Measurements from ENCODE around the gene EBNA1BP2.
"Not testable (repeated sequence)": the region's sequence is repeated elsewhere in the genome, so short reads cannot be mapped to it uniquely, and the experiment has no call there.

Gene EBNA1BP2

DNA sequence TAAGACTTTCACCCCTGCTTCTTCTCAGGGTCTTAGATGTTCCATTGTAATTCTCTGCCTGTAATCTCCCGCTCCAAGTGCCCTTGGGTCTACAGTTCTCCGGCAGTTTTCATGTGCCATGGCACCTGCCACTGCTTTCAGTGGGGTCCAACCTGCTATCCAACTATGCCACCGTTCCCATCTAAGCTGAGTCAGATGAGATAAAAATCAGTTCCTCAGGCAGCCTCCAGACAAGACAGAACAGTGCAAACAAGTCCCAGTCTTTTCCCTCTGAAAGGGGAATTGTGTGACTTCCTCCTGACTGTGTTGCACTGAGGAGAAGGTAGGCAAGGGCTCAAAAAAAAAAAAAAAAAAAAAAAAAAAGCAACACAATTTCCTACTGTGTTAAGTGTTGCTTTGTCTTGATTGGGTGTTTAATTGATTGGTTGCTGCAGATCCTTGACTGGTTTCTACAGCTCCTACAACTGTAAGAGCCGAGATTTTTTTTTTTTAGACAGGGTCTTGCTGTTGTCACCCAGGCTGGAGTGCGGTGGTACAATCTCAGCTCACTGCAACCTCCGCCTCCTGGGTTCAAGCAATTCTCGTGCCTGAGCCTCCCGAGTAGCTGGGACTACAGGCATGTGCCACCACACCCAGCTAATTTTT, 50.7 kb downstream of the EBNA1BP2 start:
- no peak for DNase-seq (ENCODE audit: low read depth in 2 of 3, low spot score in 2 of 3)

DNA sequence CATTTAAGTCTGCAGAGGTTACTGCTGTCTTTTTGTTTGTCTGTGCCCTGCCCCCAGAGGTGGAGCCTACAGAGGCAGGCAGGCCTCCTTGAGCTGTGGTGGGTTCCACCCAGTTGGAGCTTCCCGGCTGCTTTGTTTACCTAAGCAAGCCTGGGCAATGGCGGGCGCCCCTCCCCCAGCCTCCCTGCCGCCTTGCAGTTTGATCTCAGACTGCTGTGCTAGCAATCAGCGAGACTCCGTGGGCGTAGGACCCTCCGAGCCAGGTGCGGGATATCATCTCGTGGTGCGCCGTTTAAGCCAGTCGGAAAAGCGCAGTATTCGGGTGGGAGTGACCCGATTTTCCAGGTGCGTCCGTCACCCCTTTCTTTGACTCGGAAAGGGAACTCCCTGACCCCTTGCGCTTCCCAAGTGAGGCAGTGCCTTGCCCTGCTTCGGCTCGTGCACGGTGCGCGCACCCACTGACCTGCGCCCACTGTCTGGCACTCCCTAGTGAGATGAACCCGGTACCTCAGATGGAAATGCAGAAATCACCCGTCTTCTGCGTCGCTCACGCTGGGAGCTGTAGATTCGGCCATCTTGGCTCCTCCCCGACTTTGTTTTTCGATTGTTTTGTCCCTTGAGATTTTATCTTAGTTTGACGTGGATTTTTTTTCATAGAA, 52.0 kb downstream of the EBNA1BP2 start:
- not testable (repeated sequence) for DNase-seq (ENCODE audit: low read depth in 2 of 3, low spot score in 2 of 3)
